ENCODE data around the gene FN3KRP.

Gene FN3KRP

GRCh38 chr17:82697808-82698064, 18.8 kb upstream of the FN3KRP start:
- H3K9me3 Mint-ChIP-seq: peaks cover 9% of the 10 kb centered on the region
- no peak for ATAC-seq
- H3K4me1 Mint-ChIP-seq: peaks cover 16% of the 10 kb centered on the region
- no peak overlapping the region for H3K27ac Mint-ChIP-seq
- H3K36me3 Mint-ChIP-seq: peaks cover 10% of the 10 kb centered on the region
- H3K4me3 Mint-ChIP-seq: peak overlapping the region; percentile 79
- peaks cover 19% of the 10 kb centered on the region for H3K27me3 Mint-ChIP-seq

DNA sequence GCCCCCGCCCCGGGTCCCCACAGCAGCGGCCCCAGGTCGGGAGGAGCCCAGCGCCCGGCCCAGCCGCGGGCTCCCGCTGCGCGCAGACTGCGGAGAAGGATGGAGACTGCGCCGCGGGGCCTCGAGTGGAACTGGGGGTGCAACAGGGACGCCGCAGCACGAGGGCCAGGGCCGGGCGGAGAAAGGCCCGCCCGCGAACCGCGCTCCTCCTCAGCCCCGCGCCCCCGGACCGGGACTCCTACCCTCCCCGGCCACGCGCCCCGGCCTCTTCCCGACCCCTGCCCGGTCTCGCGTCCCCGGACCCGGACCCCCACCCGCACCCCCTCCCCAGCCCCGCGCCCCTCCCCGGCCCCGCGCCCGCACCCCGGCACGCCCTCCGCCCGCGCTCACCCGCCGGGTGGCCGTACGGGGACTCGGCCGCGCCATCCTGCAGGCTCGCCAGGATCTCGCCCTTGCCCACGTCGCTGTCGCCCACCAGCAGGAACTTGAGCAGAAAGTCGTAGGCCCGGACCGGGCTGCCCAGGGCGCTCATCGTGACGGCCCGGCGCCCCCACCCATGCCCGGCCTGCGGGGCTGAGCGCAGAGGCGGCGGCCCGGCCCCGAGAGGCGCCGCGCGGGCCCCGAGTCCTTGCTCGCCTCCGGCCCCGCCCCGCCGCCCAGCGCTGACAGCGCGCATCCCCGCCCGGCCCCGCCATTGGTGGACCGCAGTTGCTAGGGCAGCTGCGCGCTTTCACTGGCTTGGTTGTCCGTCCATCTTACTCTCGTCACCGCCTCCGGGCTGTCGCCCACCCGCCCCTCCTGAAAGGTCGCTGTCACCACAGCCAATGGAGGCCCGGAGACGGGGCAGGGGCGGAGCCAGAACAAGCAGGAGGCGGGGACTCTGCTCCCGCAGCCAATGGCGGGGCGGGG, 18.2 kb upstream of the FN3KRP start, which contains the start of gene RAB40B:
Gene RAB40B, minus strand, starts transcription at position 634 of the 909 bp plus-strand sequence. Its CDS starts 102 bp downstream, at position 532.
- Mint-ChIP-seq H3K4me3 (peak within 1 kb of the TSS; percentile 87), H3K27ac (no peak within 1 kb of the TSS), H3K27me3 (peaks cover 19% of the 10 kb centered on the region), H3K4me1 (peaks cover 16% of the 10 kb centered on the region), H3K9me3 (peaks cover 9% of the 10 kb centered on the region), H3K36me3 (peaks cover 10% of the 10 kb centered on the region)
- peak; percentile 99 for ATAC-seq

GRCh38 chr17:82698974-82699442, 17.5 kb upstream of the FN3KRP start:
- Mint-ChIP-seq H3K4me1 (peaks cover 16% of the 10 kb centered on the region), H3K36me3 (peaks cover 10% of the 10 kb centered on the region), H3K27ac (no peak overlapping the region), H3K4me3 (peak overlapping the region; percentile 87), H3K9me3 (peaks cover 9% of the 10 kb centered on the region), H3K27me3 (peaks cover 25% of the 10 kb centered on the region)
- no peak for ATAC-seq

DNA sequence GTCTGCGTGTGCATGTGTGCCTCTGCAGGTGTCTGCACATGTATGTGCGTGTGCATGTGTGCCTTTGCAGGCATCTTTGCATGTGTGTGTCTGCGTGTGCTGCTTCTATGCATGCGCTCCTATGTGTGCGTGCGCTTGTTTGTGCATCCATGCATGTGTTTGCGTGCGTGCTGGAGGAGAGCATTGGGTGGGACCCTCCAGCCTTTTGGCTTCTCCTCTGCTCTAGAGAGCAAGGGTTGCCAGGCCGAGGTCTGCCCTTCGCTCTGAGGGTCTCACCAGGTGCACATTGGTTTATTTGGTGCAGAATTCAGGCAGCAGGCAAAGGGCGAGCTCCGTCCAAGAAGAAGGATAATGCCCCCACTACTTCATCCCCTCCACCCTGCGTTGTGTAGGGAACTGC, 17.0 kb upstream of the FN3KRP start:
- Mint-ChIP-seq H3K27ac (no peak overlapping the region), H3K4me3 (peak overlapping the region; percentile 87), H3K4me1 (peaks cover 16% of the 10 kb centered on the region), H3K9me3 (peaks cover 6% of the 10 kb centered on the region), H3K27me3 (peaks cover 28% of the 10 kb centered on the region), H3K36me3 (peaks cover 6% of the 10 kb centered on the region)
- no peak for ATAC-seq

GRCh38 chr17:82702231-82702927, 14.1 kb upstream of the FN3KRP start:
- Mint-ChIP-seq H3K4me3 (no peak overlapping the region), H3K27me3 (peaks cover 12% of the 10 kb centered on the region), H3K9me3 (no peaks in the 10 kb centered on the region), H3K4me1 (peaks cover 9% of the 10 kb centered on the region), H3K27ac (no peak overlapping the region), H3K36me3 (no peaks in the 10 kb centered on the region)
- ATAC-seq: no peak

DNA sequence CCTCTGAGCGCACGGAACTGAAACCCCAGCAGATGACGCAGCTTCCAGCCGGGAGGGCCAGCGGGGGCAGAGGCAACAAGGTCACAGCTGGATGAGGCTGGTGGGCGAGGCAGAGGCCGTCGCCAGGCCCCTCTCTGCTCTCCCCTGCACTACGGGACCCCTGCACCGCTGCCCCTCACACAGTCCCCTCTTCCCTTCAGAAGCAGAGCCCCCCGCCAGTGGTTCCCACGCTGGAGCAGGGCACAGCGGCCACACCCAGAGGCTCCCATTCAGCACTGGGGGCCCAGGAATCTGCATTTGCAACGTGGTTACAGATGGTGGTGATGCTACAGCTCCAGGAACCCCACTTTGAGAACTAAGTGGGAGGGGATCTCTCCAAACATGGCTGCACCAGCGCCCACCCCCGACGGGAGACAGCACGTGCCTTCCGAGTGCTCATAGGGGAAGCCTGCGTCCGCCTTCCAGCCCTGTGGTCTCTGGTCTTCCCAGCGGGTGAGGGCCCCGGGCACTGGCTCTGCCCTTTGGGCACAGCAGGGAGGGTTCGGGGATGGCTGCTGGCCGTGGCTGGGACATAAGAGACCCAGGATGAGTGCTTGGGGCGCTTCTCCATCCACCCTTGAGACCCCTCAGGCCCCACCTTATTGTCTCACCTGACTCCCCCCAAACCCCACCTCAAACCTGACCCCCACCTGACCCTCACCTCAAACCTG, 13.3 kb upstream of the FN3KRP start:
- Mint-ChIP-seq H3K9me3 (no peaks in the 10 kb centered on the region), H3K27ac (no peak overlapping the region), H3K27me3 (peaks cover 9% of the 10 kb centered on the region), H3K4me3 (no peak overlapping the region), H3K36me3 (no peaks in the 10 kb centered on the region), H3K4me1 (peaks cover 15% of the 10 kb centered on the region)
- ATAC-seq: no peak

GRCh38 chr17:82703935-82704865, 12.3 kb upstream of the FN3KRP start:
- Mint-ChIP-seq H3K27ac (peak overlapping the region; percentile 26), H3K4me3 (no peak overlapping the region), H3K9me3 (no peaks in the 10 kb centered on the region), H3K36me3 (no peaks in the 10 kb centered on the region), H3K4me1 (peaks cover 15% of the 10 kb centered on the region), H3K27me3 (peaks cover 9% of the 10 kb centered on the region)
- no peak for ATAC-seq

DNA sequence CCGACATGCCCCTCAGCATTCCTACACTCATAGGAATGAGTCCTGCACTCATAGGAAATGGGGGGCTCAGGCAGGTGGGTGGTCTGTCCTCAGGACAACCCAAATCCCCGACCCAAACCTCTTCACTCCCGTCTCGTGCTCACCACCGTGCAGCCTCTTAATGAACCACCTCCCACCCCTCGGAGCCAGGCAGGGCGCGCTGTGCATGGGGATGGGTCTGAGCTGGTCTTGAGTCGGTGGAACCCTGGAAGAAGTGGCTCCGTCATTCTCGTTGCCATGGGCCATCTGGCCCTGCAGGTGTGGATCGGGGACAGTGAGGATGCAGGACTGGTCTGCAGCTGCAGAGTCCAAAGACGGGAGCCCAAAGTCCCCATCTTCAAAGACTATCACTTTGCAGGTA, 11.6 kb upstream of the FN3KRP start:
- no peak for ATAC-seq
- no peak overlapping the region for H3K4me3 Mint-ChIP-seq
- peaks cover 12% of the 10 kb centered on the region for H3K4me1 Mint-ChIP-seq
- no peaks in the 10 kb centered on the region for H3K9me3 Mint-ChIP-seq
- H3K27ac Mint-ChIP-seq: no peak overlapping the region
- H3K36me3 Mint-ChIP-seq: no peaks in the 10 kb centered on the region
- H3K27me3 Mint-ChIP-seq: peaks cover 9% of the 10 kb centered on the region

GRCh38 chr17:82705756-82706155, 10.8 kb upstream of the FN3KRP start:
- Mint-ChIP-seq H3K4me1 (peaks cover 12% of the 10 kb centered on the region), H3K27me3 (peaks cover 9% of the 10 kb centered on the region)
- ATAC-seq: no peak

DNA sequence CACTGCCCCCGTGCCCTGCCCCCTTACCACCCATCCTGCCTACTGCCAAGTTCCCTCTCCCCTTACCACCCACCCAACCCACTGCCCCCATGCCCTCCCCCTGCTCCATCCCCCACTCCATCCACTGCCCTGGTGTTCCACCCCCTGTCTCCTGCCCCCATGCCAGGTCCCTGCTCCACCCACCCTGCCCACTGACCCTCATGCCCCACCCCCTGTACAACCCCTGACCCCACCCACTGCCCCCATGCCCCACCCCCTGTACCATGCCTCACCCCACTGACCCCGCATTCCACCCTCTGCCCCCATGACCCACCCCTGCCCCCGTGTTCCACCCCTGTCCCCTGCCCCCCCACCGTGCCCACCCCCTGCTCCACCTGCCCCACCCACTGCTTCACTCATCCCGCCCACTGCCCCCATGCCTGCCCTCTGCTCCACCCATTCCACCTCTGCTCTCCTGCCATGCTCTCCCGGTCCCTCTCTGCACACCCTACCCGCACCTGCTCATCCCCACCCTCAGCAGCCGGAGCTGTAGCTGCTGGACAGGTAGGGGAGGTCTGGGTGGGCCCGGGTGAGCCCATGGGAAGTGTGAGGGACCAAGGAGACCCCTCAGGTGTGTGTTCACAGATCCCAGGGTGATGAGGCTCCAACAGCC, 7.4 kb upstream of the FN3KRP start:
- Mint-ChIP-seq H3K4me3 (no peak overlapping the region), H3K9me3 (no peaks in the 10 kb centered on the region), H3K27me3 (peaks cover 11% of the 10 kb centered on the region), H3K4me1 (peaks cover 12% of the 10 kb centered on the region), H3K36me3 (no peaks in the 10 kb centered on the region), H3K27ac (no peak overlapping the region)
- peak; percentile 17 for ATAC-seq

More at GRCh38 chr17:82705756-82706155, 10.8 kb upstream of the FN3KRP start:
- H3K9me3 Mint-ChIP-seq: no peaks in the 10 kb centered on the region
- no peak overlapping the region for H3K27ac Mint-ChIP-seq
- H3K36me3 Mint-ChIP-seq: no peaks in the 10 kb centered on the region
- H3K4me3 Mint-ChIP-seq: no peak overlapping the region

- H3K9me3 Mint-ChIP-seq: no peaks in the 10 kb centered on the region
- H3K27me3 Mint-ChIP-seq: peaks cover 9% of the 10 kb centered on the region
- H3K36me3 Mint-ChIP-seq: no peaks in the 10 kb centered on the region
- no peak overlapping the region for H3K27ac Mint-ChIP-seq
- ATAC-seq: no peak
- H3K4me3 Mint-ChIP-seq: no peak overlapping the region
- H3K4me1 Mint-ChIP-seq: peaks cover 12% of the 10 kb centered on the region
These were observed 6.6 kb upstream of the FN3KRP start for GRCh38 chr17:82709676-82710498.

- no peaks in the 10 kb centered on the region for H3K9me3 Mint-ChIP-seq
- peaks cover 9% of the 10 kb centered on the region for H3K27me3 Mint-ChIP-seq
- H3K27ac Mint-ChIP-seq: no peak overlapping the region
- no peak overlapping the region for H3K4me3 Mint-ChIP-seq
- no peaks in the 10 kb centered on the region for H3K36me3 Mint-ChIP-seq
- no peak for ATAC-seq
- H3K4me1 Mint-ChIP-seq: peaks cover 14% of the 10 kb centered on the region
These were observed 5.8 kb upstream of the FN3KRP start for GRCh38 chr17:82710499-82711232.

Data from stimulated activated memory B cell treated with anti-CD40 and anti-IgM and Interleukin-4, amounts not matched to agents 10 μg/mL and 1 μg/mL and 100 μg/mL, for 72 hours (primary cell).